ENCODE data around the gene CPHXL.

The CPHXL gene

GRCh38 chr16:75726390-75726789 is at the start of gene CPHXL:
TSS of gene CPHXL (minus strand) at chr16:75726490. CDS start at chr16:75726442, 48 bp downstream.
- no peak for DNase-seq

- DNase-seq: no peak
Measured at GRCh38 chr16:75774197-75774596, 47.9 kb upstream of the CPHXL start.

GRCh38 chr16:75770051-75770450 is 43.8 kb upstream of the CPHXL start:
- no peak for DNase-seq

- DNase-seq: peak; percentile 58
Measured at GRCh38 chr16:75764154-75764768, 38.0 kb upstream of the CPHXL start.

- DNase-seq: no peak
Measured at GRCh38 chr16:75763204-75763603, 36.9 kb upstream of the CPHXL start.

GRCh38 chr16:75762746-75763145 is 36.5 kb upstream of the CPHXL start:
- DNase-seq: no peak

GRCh38 chr16:75761108-75761507 is 34.8 kb upstream of the CPHXL start:
- peak; percentile 7 for DNase-seq

GRCh38 chr16:75760018-75760519 is 33.8 kb upstream of the CPHXL start:
- no peak for DNase-seq

GRCh38 chr16:75758215-75758614 is 31.9 kb upstream of the CPHXL start:
- DNase-seq: no peak

GRCh38 chr16:75754141-75754540 is 27.9 kb upstream of the CPHXL start:
- no peak for DNase-seq

GRCh38 chr16:75750528-75750927 is 24.2 kb upstream of the CPHXL start:
- no peak for DNase-seq

- DNase-seq: no peak
Measured at GRCh38 chr16:75746359-75746758, 20.1 kb upstream of the CPHXL start.

- no peak for DNase-seq
Measured at GRCh38 chr16:75745823-75746222, 19.5 kb upstream of the CPHXL start.

GRCh38 chr16:75745242-75745641 is 19.0 kb upstream of the CPHXL start:
- no peak for DNase-seq

GRCh38 chr16:75742424-75743047 is 16.2 kb upstream of the CPHXL start:
- DNase-seq: no peak

- no peak for DNase-seq
Measured at GRCh38 chr16:75733305-75734211, 7.3 kb upstream of the CPHXL start.

GRCh38 chr16:75732871-75733270 is 6.6 kb upstream of the CPHXL start:
- no peak for DNase-seq

- DNase-seq: no peak
Measured at GRCh38 chr16:75727221-75727620, 931 bp upstream of the CPHXL start.

- DNase-seq: no peak
Measured at GRCh38 chr16:75718452-75718851, 7.8 kb downstream of the CPHXL start.

- no peak for DNase-seq
Measured at GRCh38 chr16:75714661-75715060, 11.6 kb downstream of the CPHXL start.

- no peak for DNase-seq
Measured at GRCh38 chr16:75710344-75710743, 15.9 kb downstream of the CPHXL start.

GRCh38 chr16:75703306-75703705 is 23.0 kb downstream of the CPHXL start:
- DNase-seq: no peak

GRCh38 chr16:75702242-75702641 is 24.0 kb downstream of the CPHXL start:
- DNase-seq: no peak

- no peak for DNase-seq
Measured at GRCh38 chr16:75701361-75701760, 24.9 kb downstream of the CPHXL start, which contains the start of gene DUXB. TSS of gene DUXB (minus strand) at chr16:75701461. CDS start at chr16:75701418, 43 bp downstream.
